GM12891 (cell line): ENCODE results near the gene TMEM222.

Experiments
- POLR2A ChIP-seq: IDR thresholded peaks from 2 replicates; pipeline ENCODE4 v1.6.1; 2011; ENCODE audit warnings: low read depth, low read length, control low read depth
- TAF1 ChIP-seq: IDR thresholded peaks from 2 replicates; pipeline ENCODE4 v1.6.1; 2011; ENCODE audit warnings: low read depth, low read length, control low read depth

DNA sequence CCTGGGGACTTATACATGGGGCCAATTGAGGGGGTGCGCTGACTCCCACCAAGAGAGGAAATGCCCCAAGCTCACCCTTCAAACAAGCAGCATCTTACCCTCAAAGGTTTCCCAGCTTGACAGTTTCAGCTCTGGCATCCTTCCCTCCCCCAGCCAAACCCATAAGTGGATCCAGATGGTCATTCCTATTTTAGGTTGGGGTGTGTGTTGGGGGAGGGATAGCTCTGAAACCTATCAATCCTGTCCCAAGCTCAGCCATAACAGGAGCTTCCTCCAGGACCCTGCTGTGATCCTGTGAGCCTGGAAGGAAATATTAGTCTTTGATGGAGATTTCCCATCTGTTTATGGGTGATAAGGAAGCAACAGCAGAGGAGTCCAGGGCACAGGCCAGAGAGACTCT lies 3.4 kb upstream of the TMEM222 start:
- TF ChIP-seq POLR2A = no peak
- no peak for TF ChIP-seq TAF1
